ENCODE measurements around the gene SPACA1.
"Not testable (repeated sequence)": the region's sequence is repeated elsewhere in the genome, so short reads cannot be mapped to it uniquely, and the experiment has no call there.

Gene SPACA1, protein sequence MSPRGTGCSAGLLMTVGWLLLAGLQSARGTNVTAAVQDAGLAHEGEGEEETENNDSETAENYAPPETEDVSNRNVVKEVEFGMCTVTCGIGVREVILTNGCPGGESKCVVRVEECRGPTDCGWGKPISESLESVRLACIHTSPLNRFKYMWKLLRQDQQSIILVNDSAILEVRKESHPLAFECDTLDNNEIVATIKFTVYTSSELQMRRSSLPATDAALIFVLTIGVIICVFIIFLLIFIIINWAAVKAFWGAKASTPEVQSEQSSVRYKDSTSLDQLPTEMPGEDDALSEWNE

DNA sequence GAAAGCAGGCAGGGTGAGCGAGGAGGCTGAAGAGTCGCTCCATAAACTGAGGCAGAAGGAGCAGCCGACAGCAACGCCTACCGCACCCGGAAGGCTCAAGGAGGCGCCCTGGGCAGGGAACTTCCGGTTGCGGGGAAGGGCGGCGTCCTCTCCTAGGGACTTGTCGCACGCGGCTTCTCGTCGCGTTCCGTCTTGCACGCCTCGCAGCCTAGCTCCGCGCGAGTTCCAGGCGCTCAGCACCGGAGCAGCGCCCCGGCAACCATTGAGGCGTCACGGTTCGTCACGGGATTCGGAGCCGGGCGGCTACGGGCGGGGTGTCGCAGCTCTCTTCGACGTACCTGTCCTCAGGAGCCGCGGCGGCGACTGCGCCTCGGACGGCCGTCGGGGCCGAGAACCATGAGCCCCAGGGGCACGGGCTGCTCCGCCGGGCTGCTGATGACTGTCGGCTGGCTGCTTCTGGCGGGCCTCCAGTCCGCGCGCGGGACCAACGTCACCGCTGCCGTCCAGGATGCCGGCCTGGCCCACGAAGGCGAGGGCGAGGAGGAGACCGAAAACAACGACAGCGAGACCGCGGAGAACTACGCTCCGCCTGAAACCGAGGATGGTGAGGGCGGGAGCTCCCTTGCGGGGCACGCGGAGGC, at the start of gene SPACA1:
Gene SPACA1, plus strand, starts transcription at position 332 of the 641 bp plus-strand sequence. Its CDS starts 65 bp downstream, at position 397.
- no peak for DNase-seq

DNA sequence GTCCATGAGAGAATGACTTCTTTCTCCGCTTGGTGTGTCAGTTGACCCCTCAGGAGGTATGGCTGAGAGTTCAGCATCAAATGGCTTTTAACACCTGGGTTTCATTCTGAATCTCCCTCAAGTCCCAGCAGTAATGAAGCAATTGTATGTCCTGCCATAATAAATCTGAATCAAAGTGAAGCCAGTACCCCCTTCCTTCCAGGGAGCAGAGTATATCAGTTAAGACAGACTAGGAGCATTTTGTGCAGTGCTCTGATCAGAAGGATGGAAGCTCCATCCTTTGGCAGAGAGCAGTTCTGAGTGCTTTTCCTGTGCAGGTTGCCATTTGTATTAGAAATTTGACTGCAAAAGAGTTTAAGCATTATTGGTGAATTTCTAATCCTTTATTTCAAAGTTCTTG, 46.9 kb upstream of the SPACA1 start:
- DNase-seq, result no peak

DNA sequence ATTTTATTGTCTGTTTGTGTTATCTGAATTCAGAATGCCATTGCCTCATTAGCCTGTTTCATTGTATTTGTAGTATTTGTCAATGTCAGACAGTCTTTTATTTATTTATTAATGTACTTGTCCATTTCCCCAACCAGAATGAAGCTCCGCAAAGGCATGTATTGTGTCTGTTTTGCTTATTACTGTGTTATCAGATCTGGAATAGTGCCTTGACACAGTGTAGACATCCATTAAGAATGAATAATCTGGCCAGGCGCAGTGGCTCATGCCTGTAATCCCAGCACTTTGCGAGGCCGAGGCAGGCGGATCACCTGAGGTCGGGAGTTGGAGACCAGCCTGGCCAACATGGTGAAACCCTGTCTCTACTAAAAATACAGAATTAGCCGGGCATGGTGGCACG, 46.4 kb upstream of the SPACA1 start:
- not testable (repeated sequence) for DNase-seq

DNA sequence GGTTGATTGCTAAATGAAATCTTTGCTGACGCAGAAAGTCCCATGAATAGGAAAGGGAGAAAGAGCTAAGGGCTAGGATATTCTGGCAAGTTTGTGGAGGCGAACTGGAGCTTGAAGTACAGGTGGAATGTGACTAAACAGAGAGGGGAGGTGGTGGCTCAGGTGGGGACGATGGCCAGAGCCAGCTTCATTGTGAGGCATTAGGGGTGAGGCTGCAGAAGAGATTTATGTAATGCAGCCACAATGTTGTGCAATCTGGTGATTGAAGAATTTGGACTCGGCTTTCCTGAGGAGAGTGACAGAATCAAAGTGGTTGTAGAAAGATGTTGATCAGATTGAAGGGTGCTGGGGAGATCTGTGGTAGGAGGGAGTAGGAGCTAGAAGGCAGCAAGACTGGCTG, 42.9 kb upstream of the SPACA1 start:
- no peak for DNase-seq

DNA sequence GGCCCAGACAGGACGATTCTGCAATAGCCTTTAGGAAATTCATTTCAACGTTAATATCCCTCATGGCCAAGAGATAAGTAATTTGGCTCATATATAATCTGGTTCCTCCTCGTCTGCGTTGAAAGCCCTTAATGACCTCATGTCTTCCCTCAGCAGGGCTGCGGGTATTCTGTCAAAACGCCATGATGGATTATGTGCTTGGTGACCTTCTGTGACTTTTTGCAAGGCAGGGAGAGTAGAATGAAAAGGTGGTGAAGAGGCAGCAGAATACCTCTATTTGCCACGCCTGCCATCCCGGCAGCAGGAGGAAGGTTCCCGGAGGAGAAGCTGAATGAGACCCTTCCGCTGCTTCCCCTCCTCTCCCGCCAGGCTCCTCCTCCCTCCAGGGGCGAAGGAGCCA, 41.1 kb upstream of the SPACA1 start:
- DNase-seq, result no peak

DNA sequence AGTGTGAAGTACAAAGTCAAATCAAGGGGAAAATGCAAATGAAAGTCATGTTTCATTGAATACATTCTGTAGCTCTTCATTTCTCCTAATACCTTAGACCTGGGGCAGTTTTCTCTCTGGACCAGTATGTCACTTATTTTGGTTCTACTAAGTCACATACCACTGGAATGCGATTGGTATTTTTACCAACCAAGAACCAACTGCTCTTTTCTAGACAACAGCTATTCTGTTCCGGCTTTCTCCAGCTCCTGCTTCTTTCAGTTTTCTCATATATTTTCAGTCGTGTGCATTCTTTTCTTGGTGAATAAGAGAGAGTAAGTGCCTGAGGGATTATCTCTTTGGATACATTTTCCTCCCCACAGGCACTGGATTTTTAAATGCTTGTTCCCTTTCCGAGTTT, 39.2 kb upstream of the SPACA1 start:
- DNase-seq, result no peak

DNA sequence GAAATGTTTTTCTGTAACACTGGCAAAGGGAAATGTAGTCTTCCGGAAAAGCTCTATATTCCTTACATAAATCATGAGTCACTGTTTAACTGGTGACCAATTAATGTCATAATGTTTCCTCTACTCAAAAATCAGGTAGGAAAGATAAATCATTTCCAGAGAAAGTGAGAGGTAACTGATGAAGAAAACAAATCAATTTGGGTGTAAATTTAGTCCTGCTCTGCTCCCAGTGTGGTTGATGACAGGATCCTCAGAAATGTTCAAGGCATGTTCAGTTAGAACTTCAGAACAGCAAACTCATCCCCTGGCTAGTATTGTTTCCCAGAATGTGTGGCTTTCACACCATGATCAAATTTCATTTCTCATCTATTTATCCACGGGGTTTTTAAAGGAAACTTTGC, 38.8 kb upstream of the SPACA1 start:
- DNase-seq, result no peak

DNA sequence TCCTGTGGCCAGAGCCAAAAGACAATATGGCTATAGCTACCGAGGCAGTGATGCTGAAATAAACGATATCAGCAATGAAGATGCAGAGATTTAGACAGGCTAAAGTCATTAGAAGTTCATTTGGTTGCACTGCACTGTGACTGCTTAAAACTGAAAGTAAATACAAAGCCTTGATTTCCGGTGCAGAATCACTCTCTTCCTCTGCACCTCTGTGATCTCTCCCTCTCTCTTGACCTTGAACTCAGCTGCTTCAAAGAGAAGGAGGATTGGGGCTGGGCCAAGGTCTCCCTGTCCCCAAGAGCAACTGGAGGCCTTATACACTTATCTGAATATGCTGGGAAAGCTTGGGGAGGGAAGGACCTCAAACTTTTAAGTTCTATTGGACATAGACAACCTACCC, 34.6 kb upstream of the SPACA1 start:
- no peak for DNase-seq

DNA sequence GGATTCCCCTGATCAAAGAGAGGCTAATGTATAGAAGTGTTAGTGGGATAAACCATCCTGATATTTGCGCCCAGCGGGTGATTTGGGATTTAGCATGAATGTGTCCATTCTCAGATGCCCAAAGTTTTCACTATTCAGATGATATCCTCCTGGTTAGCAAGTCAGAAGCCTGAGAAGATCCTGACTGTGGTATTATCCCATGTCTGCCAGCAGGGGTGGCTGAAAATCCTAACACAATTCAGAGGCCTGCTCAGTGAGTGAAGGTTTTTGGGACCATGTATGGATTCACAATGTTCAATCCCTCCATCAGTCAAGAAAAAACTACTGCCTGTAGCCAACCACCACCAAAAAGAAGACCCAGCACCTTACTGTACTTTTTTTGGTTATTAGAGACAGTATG, 34.1 kb upstream of the SPACA1 start:
- DNase-seq, result no peak

DNA sequence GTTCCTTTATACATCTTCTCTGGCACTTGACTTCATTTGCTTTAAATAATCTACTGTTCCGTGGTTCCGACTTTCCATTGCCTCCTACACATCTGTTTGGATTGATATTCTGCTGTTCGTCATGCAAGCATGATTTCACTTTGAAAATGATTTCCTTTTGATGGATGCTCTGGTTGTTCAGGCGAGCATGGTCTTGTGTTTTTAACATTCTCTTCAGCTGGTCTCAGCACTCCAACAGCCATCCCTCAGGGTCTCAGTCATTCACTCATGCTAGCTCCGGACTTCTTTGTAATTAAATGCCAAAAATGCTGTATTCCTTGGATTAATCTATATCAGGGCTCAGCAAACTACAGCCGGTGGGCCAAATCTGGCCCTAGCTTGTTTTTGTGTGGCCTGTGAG, 27.2 kb upstream of the SPACA1 start:
- DNase-seq, result no peak

DNA sequence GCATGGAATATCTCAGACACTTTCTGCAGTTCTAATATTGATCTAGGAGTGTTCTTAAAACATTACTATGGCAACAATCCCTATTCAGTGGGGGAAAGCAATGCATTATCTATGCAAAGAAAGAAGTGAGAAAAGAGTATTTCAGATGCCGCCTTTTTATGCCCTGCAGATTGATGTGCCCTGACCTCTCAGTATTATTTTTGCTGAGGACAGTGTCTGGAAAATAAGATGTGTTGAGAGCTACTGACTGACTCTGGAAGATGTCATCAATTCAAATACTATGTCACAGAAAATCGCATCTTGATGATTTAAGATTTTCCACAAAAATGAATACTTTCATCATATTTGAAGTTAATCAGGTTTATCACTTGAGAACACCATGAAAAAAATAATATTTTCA, 22.9 kb upstream of the SPACA1 start:
- no peak for DNase-seq

DNA sequence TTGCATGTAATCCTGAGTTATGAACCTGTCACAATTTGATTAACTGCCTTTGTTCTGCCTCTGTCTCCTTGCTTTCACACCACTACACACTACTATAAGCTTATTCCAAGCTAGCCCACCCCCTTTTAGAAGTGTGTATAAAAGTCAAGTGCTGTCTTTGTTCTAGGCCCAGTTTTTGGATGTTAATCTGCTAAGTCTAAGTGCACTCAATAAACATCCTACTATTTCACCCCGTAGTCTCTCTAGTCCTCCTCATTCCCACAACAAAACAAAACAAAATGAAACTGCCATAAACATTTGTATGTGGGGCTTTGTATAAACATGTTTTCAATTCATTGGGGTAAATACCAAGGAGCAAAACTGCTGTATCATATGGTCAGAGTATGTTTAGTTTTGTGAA, 16.1 kb upstream of the SPACA1 start:
- no peak for DNase-seq

DNA sequence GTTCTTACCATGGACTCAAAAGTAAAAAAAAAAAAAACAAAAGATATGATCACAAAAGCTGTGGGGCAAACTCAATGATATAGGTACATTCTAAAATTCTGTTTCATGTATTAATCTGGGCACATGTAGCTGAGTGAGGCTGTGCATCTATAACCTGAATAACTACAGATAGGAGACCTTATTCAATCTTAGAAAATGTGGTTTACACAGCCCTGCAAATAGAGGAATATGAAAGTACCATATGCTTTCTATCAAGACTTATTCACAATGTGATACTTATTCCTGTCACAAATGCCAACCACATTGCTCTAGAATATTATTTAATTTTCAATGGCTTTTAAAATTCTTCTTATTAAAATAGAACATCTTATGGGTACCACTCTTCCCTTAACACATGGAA, 3.1 kb upstream of the SPACA1 start:
- DNase-seq, result no peak

DNA sequence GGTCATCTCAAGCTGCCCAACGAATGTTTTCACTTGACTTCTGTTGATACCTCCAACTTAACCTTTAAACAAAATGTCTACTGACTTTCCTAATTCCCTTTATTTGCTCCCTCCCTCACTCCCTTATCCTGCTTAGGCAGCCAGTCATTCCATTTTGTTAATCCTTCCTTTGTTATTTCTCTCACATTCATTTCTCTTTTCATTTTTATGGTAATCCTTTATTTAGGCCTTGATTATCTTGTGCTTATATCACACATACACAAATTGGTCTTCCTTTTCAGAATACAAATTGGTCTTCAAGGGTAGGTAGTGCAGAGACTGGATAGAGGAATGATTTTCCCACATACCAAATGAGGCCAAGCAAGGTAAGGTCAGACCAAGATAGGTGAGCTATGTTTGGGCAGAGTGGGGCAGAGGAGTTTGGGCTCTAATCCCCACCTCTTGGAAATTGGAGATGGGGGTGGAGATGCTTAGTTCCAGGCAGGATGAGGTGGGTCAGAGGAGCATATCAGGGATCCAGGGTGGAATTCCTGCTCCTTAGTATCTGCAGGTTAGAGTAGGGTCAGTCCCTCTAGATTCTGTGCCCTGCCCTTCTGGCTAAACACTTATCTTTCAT, 2.0 kb upstream of the SPACA1 start:
- DNase-seq, result no peak

DNA sequence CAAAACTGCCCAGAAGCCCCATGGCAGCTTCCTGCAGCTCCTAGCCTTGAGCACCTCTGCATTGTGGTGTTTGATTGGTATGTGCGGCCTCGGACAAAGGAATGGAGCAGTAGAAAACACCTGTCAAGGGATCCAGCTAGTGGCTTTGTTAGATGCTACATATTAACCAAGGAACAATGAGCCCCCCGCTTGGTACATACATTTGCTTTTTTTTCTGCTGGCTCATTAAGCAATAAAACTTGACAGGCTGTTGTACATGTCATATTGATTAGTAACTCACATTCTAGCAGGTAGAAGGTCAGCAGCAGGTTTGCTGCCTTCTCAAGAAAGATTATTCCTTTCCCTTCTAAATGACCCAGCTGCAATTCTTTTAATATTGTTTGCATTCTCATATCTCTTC, 937 bp downstream of the SPACA1 start:
- no peak for DNase-seq

DNA sequence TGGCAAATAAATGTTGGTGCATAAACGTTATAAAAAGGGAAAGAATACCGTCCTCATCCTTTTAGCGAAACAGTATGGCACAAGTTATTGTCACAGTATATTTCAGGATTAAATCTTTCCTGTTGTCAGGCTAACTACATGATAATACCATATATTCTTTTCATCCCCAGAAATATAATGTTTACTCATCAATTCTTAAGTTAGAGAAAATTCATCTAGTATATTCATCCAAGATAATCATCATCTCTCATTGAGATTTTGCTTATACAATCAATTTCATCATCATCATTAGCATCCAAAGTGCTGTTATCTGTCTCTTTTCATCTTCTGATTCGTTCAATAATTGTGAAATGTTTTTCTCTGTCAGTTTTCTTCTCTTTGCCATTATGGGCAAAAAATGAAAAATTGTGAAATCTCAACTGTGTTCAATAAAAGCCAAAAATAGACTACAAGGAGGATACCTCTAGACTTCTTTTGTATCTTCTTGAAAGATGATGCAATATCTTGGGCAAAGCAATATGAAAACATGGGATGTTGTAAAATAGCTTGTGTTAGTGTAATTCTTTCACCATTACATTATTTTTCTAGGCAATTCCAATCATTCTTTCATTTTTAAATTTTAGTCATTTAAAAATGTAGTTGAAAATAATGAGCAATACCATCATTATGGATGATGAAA, 2.6 kb downstream of the SPACA1 start:
- DNase-seq, result no peak

DNA sequence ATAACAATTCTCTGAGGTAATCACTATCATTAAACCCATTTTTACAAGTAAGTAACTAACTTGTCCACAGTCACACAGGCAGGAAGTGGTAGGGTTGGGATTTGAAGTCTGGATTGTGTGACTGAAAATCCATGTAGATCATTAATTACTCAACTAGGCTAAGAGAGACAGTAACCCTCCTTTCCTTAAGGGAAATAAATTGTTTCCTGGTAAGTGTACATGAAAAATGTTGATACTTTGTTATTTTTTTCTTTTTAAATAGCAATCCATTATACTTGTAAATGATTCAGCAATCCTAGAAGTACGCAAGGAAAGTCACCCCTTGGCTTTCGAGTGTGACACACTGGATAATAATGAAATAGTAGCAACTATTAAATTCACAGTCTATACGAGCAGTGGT, 11.6 kb downstream of the SPACA1 start:
- no peak for DNase-seq

DNA sequence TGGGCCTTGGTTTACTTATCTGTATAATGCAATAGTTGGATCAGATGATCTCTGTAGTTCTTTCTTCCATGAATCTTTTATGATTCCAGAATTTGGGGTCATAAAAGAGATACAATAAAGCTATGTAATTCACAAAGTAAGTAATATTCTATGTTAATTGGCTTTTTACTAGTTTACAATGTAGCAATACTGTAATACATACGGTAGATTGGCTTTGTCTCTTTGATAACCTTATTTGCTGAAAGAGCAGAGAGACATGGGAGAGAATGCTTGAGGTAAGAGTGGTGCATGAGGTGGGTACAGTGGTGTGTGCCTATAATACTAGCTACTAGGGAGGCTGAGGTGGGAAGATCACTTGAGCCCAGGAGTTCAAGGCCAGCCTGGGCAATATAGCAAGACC, 14.7 kb downstream of the SPACA1 start:
- no peak for DNase-seq

DNA sequence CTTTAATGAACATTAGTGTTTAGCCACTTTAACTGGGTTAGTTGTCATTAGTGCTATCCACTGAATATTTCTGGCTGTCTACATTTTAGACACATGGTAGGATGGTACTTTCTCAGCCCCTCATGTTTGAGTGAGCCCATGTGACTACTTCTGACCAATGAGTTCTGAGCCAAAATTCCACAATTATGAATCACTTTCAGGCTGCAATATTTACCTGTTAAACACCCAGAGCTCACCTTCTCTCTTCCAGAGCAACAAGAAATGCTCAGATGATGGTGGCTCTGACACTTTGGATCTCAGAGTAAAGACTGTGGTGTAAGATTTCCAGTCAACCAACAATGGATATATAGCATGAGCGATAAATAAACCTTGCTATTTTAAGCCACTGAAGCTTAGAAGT, 24.8 kb downstream of the SPACA1 start:
- DNase-seq, result no peak

DNA sequence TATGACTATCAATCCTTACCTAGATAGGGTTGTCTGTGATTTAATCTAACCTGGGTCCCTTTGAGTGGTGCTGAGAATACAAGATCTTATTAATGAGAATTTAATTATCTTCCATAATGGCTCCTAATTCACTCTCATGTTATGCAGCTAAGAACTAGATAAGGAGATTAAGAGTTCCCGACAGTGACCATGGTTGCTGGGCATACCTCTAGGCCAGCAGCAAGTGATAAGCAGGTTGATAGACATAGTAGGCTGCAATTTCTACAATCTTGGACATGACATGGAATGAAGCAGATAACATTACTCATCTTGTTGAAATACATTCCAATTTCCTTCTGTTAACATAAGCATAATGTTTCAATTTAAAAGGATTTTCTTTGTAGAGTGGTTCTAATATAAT, 27.1 kb downstream of the SPACA1 start:
- no peak for DNase-seq

DNA sequence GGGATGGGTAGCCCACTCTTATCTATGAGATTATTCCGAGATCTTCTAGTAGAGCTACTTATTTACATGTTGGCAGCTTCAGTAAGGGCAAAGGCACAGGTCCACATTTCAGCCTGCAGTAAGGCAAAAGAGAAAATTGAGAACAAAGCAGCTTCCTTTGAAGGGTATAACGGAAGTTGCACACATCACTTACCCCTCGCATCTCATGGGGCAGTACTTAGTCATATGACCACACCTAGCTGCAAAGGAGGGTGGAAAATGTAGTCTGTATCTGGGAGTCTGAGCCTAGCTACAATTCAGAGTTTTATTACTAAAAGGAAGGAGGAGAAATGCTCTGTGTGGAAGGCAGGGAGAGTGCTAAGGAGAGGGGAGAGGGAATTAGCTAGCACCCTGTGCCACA, 29.7 kb downstream of the SPACA1 start:
- DNase-seq, result no peak

DNA sequence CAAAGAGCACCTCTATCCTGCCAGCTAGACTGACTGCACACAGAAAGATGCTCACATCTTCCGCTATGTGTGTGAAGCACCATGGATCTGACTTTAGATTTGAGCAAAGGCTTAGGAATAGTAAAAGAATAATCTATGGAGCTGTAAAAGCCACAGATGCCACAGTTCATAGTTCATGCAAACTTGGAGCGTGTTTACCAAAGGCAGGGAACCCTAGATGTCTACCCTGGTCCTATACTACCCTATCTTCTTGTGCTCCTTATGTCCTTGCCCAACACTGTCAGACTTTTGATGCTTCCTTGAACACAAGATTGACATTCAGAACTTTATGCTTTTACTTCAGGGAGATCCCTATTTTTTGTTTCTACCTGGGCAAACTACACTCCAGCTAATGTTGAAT, 39.2 kb downstream of the SPACA1 start:
- DNase-seq, result no peak

DNA sequence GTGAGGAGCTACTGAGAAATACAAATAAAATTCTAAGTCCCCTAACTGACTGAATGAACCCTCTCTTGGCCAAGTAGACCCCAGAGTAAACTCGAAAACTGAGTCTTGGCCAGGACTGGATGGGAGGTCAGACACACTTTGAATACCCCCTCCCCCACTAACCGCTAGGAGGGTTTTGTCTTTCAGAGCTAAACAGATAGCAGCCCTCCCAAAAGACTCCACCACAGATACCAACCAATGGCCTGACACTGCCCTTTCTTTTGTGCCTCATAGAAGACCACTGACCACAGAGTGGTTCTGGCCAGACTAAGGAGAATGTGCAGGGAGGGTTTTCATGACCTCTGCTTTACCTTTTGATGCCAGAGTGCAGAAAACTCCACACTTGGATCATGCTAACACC, 42.1 kb downstream of the SPACA1 start:
- no peak for DNase-seq

DNA sequence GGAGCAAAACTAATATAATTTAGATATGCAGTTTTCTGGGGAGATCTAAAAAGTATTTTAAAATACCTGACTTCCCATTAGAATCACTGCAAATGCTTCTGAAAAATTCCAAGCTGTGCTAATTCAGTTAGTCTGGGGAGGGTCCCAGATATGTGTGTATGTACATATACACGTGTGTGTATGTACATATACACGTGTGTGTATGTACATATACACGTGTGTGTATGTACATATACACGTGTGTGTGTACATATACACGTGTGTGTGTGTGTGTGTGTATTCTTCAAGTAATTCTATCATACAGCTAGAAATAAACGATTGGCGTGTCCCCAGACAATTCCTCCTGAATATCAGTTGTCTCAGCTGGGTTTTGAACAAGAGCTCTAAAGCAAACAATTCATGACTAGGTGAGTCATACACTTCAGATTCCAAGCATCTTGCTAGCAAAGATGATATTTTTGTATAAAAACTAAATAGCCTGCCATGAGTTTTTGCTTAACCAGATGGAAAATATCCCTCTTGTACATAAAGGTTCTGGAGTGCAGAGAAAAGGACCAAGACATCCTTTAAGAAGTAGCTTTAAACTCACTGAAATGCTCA, 58.2 kb downstream of the SPACA1 start:
- DNase-seq, result no peak

All from NCI-H524 treated with DMSO at 0.1 percent for 48 hours (cell line).